ENCODE data around the gene ETDA.

GRCh38 chrX:135275973-135276372 is 24.1 kb downstream of the ETDA start:
- TF ChIP-seq CTCF (IDR thresholded peaks at IDR 0.05 in 2 of 3, conservative IDR thresholded peaks at IDR 0.05 in 1 of 3; ENCODE audit: borderline replicate concordance in 1 of 3, insufficient read depth in 1 of 3, low read depth in 2 of 3, low read length in 2 of 3) = no peak
- TF ChIP-seq EZH2 (IDR thresholded peaks at IDR 0.05) = no peak
- TF ChIP-seq SRF (IDR thresholded peaks at IDR 0.05; ENCODE audit: low read depth) = no peak
- TF ChIP-seq CEBPB (IDR thresholded peaks at IDR 0.05; ENCODE audit: low read depth) = no peak
